ENCODE results near the gene SAV1. TPM values are rescaled to one million over a fixed set of nuclear protein-coding genes. Genes with fewer than 3 reads are reported as not detected.

The SAV1 gene
- total and polyA plus RNA-seq, 2 of the 8 experiments (the other 6 are each of a cell fraction or from before 2014, with no cell fraction given), result 15.9 to 78.3 TPM

GRCh38 chr14:50697659-50698290 lies 29.7 kb upstream of the SAV1 start:
- no peak overlapping the region for H3K18ac ChIP-seq (ENCODE audit: extremely low read depth, low read length)
- no peak overlapping the region for H2AK5ac ChIP-seq (ENCODE audit: low read depth, low read length)
- no peaks in the 10 kb centered on the region for H3K27me3 ChIP-seq (replicated peaks in 1 of 4; ENCODE audit: control insufficient read depth in 3 of 4, extremely low read depth in 1 of 4, insufficient read depth in 3 of 4, low read length in 3 of 4)
- H3K9me3 ChIP-seq (ENCODE audit: insufficient read depth in 2 of 2, low read depth in 1 of 2, low read length in 1 of 2), result peaks cover 11 to 12% of the 10 kb centered on the region in 2 experiments
- H3K56ac ChIP-seq (replicated peaks; ENCODE audit: insufficient read length, low read depth, low read length), result no peak overlapping the region
- no peak overlapping the region for H3K9ac ChIP-seq (replicated peaks in 1 of 4; ENCODE audit: extremely low read depth in 1 of 4, low read depth in 3 of 4, low read length in 3 of 4)
- H4K5ac ChIP-seq (ENCODE audit: insufficient read length, low read depth, low read length), result no peak overlapping the region
- FAIRE-seq (no peak), DNase-seq (ENCODE audit: low read depth in 1 of 2, low spot score in 2 of 2) (no peak)
- no peak overlapping the region for H3K4ac ChIP-seq (replicated peaks; ENCODE audit: insufficient read length, low read depth, low read length)
- H3K4me1 ChIP-seq (replicated peaks in 1 of 4; ENCODE audit: control insufficient read depth in 3 of 4, insufficient read depth in 4 of 4, low read length in 3 of 4), result no peaks in the 10 kb centered on the region
- H3K14ac ChIP-seq (ENCODE audit: insufficient read length), result no peak overlapping the region
- POLR2A ChIA-PET (ENCODE audit: partially characterized antibody), result no interaction called here
- no peaks in the 10 kb centered on the region for H3K36me3 ChIP-seq (ENCODE audit: control insufficient read depth in 2 of 4, insufficient read depth in 4 of 4, low read length in 3 of 4)
- H4K8ac ChIP-seq (ENCODE audit: extremely low read depth, insufficient read depth, low read length), result no peak overlapping the region
- no peaks in the 10 kb centered on the region for H3K79me2 ChIP-seq (ENCODE audit: control insufficient read depth in 1 of 2, insufficient read depth in 2 of 2, low read length in 2 of 2)
- no peaks in the 10 kb centered on the region for H3K79me1 ChIP-seq (ENCODE audit: low read depth, low read length)
- H2BK5ac ChIP-seq (ENCODE audit: low read depth, low read length), result no peak overlapping the region
- H2BK12ac ChIP-seq (ENCODE audit: low read depth, low read length), result no peak overlapping the region
- CTCF ChIA-PET (ENCODE audit: partially characterized antibody), result interaction anchor here (1.0 to 2.1 kb wide), 3 partner anchors 12 to 37 kb away, joined by 3 to 9 read pairs (median 3); no protein-coding TSS in a partner anchor
- H2BK20ac ChIP-seq (ENCODE audit: low read length), result no peak overlapping the region
- no peak overlapping the region for H3K4me3 ChIP-seq (ENCODE audit: extremely low read depth in 1 of 4, insufficient read depth in 2 of 4, low read depth in 3 of 4, low read length in 4 of 4)
- no peak overlapping the region for H3K4me2 ChIP-seq (ENCODE audit: insufficient read depth in 1 of 2, low read depth in 2 of 2, low read length in 2 of 2)
- no peak overlapping the region for H2AFZ ChIP-seq (ENCODE audit: low read length)
- H4K20me1 ChIP-seq (replicated peaks in 1 of 2; ENCODE audit: control insufficient read depth in 1 of 2, insufficient read depth in 2 of 2, low read length in 2 of 2), result no peaks in the 10 kb centered on the region
- H3K23me2 ChIP-seq (ENCODE audit: low read depth, low read length), result no peaks in the 10 kb centered on the region
- no peak overlapping the region for H2BK15ac ChIP-seq (ENCODE audit: low read length)
- H2BK120ac ChIP-seq (replicated peaks; ENCODE audit: low read depth, low read length), result no peak overlapping the region
- no peak overlapping the region for H4K91ac ChIP-seq (replicated peaks; ENCODE audit: insufficient read length, low read length)
- no peak overlapping the region for H3K27ac ChIP-seq (ENCODE audit: low read depth, low read length)
- 87% methylated on average over 4 of the region's 4 CpGs; no CpG with 5 or more reads in 1 of the 2 experiments for whole genome bisulfite sequencing, 2 experiments (ENCODE audit: extremely low coverage in 1 of 2, insufficient coverage in 1 of 2, insufficient read length in 1 of 2, insufficient replicate concordance in 2 of 2, low coverage in 1 of 2, low lambda C conversion rate in 2 of 2, missing lambda C conversion rate in 1 of 2)
- no peak overlapping the region for H3K23ac ChIP-seq (ENCODE audit: insufficient read length)
- TF ChIP-seq SIRT6 (IDR thresholded peaks at IDR 0.05; ENCODE audit: low read length) (no peak), TBP (IDR thresholded peaks at IDR 0.05; ENCODE audit: low read depth, low read length) (no peak), SUZ12 (IDR thresholded peaks at IDR 0.05; ENCODE audit: low read length) (no peak), BCL11A (IDR thresholded peaks at IDR 0.05; ENCODE audit: low read depth in 2 of 2, low read length in 2 of 2) (no peak), SIN3A (conservative IDR thresholded peaks at IDR 0.05 in 1 of 2, IDR thresholded peaks at IDR 0.05 in 1 of 2; ENCODE audit: low read depth in 1 of 2, low read length in 2 of 2) (no peak), CBX5 (IDR thresholded peaks at IDR 0.05; ENCODE audit: low read depth, low read length) (no peak), RNF2 (IDR thresholded peaks at IDR 0.05; ENCODE audit: borderline replicate concordance, low read depth, low read length, missing control alignments, poor library complexity, severe bottlenecking) (no peak), E2F6 (IDR thresholded peaks at IDR 0.05) (no peak), ATF3 (IDR thresholded peaks at IDR 0.05; ENCODE audit: insufficient read depth, low read depth, low read length) (no peak), TAF1 (IDR thresholded peaks at IDR 0.05; ENCODE audit: low read depth, low read length) (no peak), SP2 (IDR thresholded peaks at IDR 0.05; ENCODE audit: low read length) (no peak), CHD1 (IDR thresholded peaks at IDR 0.05; ENCODE audit: low read depth, low read length) (no peak), SP4 (IDR thresholded peaks at IDR 0.05; ENCODE audit: low read length) (no peak)

All from H1 (cell line).